Adrenal gland (tissue), 12 donors: Measurements from ENCODE around the gene PNPLA1. TPM values are rescaled to one million over a fixed set of nuclear protein-coding genes. Genes with fewer than 3 reads are reported as not detected.

Experiments used
- DNase-seq, 7 donors: peaks; one replicate each; pipeline ENCODE4 v3.0.0-alpha.2; 2019 to 2020
- H3K27ac ChIP-seq, 5 donors: fragments of 200-600 bp; sonication (generic) in 4 of 5; 1 replicate in 3 of 5; 2 replicates in 2 of 5; pipeline versions ENCODE4 v1.5.1 to v1.8.0; 2016 to 2020; ENCODE audit warnings: mild to moderate bottlenecking in 1 of 5
- H3K27me3 ChIP-seq: fragments of 200-600 bp; 2 replicates; pipeline ENCODE4 v1.8.0; 2021
- H3K36me3 ChIP-seq, 2 donors: fragments of 200-600 bp; replicated peaks in 1 of 2; 1 replicate in 1 of 2; 2 replicates in 1 of 2; pipeline versions ENCODE4 v1.5.1 to v1.8.0; 2018 to 2022
- H3K4me1 ChIP-seq, 2 donors: fragments of 200-600 bp; replicated peaks in 1 of 2; 1 replicate in 1 of 2; 2 replicates in 1 of 2; pipeline versions ENCODE4 v1.5.1 to v1.8.0; 2018 to 2021
- H3K4me3 ChIP-seq, 4 donors: fragments of 200-600 bp; sonication (generic) in 3 of 4; one replicate each; pipeline ENCODE4 v1.5.1; 2016 to 2018
- H3K9me3 ChIP-seq, 3 donors: fragments of 200-600 bp; sonication (generic) in 1 of 3; replicated peaks in 1 of 3; 1 replicate in 2 of 3; 2 replicates in 1 of 3; pipeline versions ENCODE4 v1.5.1 to v1.8.0; 2016 to 2021
- POLR2A ChIP-seq, 2 donors: fragments of 450-650 bp; IDR thresholded peaks; one replicate each; pipeline ENCODE4 v1.6.1; 2017; ENCODE audit warnings: antibody characterized with exemption in 2 of 2, mild to moderate bottlenecking in 2 of 2, moderate library complexity in 1 of 2
- WGBS, 4 donors: extraction: QIAGEN DNeasy Blood & Tissue Kit in 2 of 4; methylation state at CpG; one replicate each; pipeline versions ENCODE4 v1.1.5 to v1.1.7; 2013 to 2017; 5-methylcytosine and 5-hydroxymethylcytosine counted together
- intact Hi-C, 2 donors: fragments of 100-400 bp; cut with DNase I; formaldehyde crosslinking; loops; one replicate each; pipeline versions ENCODE4 v1.14.1 to v1.15.0; 2022 to 2023
- polyA plus RNA-seq, 3 donors: library from polyadenylated mRNA; stranded (reverse); fragments of 200-250 nt in 2 of 3; fragments of 350-450 nt in 1 of 3; fragmentation: Illumina TruSeq in 1 of 3; extraction: RNeasy Lipid Tissue Mini Kit (QIAGEN cat#74804) in 1 of 3; gene quantifications; one replicate each; pipeline ENCODE4 v1.2.3, GENCODE V29; 2013 to 2014
- total RNA-seq, 9 donors: library from RNA; depleted of rRNA in 4 of 9; stranded (reverse); fragments of >200 nt in 4 of 9; fragments of 120-200 nt in 1 of 9; fragmentation: NEBNext Ultra II Directional in 1 of 9; extraction: Animal tissue kit (Norgen Biotek cat#: 25700) in 1 of 9; gene quantifications; one replicate each; pipeline versions ENCODE4 v1.1.0 to v1.2.4, GENCODE V29; 2013 to 2023
- TF ChIP-seq, protein P1 (sequence below), 6 experiments: fragments of 450-650 bp in 4 of 6; fragments of 200-600 bp in 2 of 6; sonication (generic) in 1 of 6; IDR thresholded peaks; 1 replicate in 5 of 6; 2 replicates in 1 of 6; pipeline versions ENCODE4 v1.5.1 to v1.8.0; 2016 to 2021; ENCODE audit warnings: antibody characterized with exemption in 6 of 6, mild to moderate bottlenecking in 2 of 6, moderate library complexity in 1 of 6
- donor health status: healthy with polysubstance abuse.
- donor health status: Bipolar disorder and iron deficiency.
- donor health status: DM: yes; HTN: yes; CAD: no.
- donor health status: DM: no; HTN: no; CAD: no.
- donor health status: DM: no; HTN: no; CAD: no.
- donor health status: DM: yes; HTN: yes; CAD: no.

Gene PNPLA1
- total and polyA plus RNA-seq, 12 donors = 0.11 to 1.6 (median 0.29) TPM; not detected in 6

DNA sequence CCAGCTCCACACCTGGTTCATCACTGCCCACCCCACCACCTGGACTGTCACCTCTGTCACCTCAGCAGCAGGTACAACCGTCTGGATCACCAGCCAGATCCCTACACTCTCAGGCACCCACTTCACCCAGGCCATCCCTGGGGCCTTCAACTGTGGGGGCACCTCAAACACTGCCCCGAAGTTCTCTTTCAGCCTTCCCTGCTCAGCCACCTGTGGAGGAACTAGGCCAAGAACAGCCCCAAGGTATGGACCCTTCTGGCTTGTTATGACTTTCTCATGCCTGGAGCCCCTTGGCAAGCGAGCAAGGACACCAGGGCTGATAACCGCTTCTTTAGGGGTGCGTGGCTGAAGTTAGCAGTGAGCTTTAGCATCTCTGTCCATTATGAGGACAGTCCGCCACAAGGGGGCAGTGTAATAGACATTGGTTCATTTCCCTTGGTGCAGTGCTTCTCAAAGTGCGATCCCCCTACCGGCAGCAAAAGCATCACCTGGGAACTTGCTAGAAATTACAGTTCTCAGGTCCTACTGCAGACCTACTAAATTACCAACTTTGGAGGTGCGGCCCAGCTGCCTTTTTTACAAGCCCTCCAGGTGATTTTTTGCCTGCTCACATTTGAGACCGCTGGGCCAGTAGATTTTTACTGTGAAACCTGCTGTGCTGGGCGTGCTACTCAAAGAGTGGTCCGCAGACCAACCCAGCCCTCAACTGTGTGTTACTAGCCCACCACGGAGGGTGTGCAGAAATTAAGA, 32.5 kb downstream of the PNPLA1 start:
- DNase-seq = peak; percentile 85 to 97 (median 90)
- H3K4me1 ChIP-seq = peaks cover 0 to 7% of the 10 kb centered on the region in 2 donors
- no peaks in the 10 kb centered on the region for H3K9me3 ChIP-seq
- H3K36me3 ChIP-seq = no peaks in the 10 kb centered on the region
- intact Hi-C loops = loop anchor here in 1 of 2 donors (5.0 kb wide), 1 partner anchor 55 kb away; no protein-coding TSS in a partner anchor
- WGBS, 4 donors = 34 to 42% (median 35%) methylated on average over 12 to 13 of the region's 13 CpGs
- TF ChIP-seq, protein P1, sequence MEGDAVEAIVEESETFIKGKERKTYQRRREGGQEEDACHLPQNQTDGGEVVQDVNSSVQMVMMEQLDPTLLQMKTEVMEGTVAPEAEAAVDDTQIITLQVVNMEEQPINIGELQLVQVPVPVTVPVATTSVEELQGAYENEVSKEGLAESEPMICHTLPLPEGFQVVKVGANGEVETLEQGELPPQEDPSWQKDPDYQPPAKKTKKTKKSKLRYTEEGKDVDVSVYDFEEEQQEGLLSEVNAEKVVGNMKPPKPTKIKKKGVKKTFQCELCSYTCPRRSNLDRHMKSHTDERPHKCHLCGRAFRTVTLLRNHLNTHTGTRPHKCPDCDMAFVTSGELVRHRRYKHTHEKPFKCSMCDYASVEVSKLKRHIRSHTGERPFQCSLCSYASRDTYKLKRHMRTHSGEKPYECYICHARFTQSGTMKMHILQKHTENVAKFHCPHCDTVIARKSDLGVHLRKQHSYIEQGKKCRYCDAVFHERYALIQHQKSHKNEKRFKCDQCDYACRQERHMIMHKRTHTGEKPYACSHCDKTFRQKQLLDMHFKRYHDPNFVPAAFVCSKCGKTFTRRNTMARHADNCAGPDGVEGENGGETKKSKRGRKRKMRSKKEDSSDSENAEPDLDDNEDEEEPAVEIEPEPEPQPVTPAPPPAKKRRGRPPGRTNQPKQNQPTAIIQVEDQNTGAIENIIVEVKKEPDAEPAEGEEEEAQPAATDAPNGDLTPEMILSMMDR (IDR thresholded peaks at IDR 0.05) = peak; percentile 89 to 94 (median 94)
- no peak for TF ChIP-seq POLR2A (IDR thresholded peaks at IDR 0.05)
- H3K27ac ChIP-seq = no peak overlapping the region
- no peaks in the 10 kb centered on the region for H3K27me3 ChIP-seq
- H3K4me3 ChIP-seq = no peak overlapping the region

DNA sequence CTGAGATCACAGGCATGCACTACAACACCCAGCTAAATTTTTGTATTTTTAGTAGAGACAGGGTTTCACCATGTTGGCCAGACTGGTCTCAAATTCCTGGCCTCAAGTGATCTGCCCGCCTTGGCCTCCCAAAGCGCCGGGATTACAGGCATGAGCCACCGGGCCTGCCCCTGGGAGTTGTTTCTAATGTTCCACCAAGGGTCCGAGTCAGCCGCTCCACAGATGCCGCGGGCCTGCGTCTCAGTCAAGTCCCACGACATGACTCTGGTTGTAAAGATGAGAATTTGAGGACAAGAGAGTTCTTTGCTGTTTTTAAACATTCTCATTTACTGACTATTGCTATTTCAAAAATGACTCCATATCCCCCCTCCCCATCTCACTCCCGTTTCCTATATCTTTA, 36.0 kb downstream of the PNPLA1 start:
- WGBS, 4 donors = 91 to 96% (median 95%) methylated on average over 11 of the region's 11 CpGs
- no peak for TF ChIP-seq POLR2A (IDR thresholded peaks at IDR 0.05)
- TF ChIP-seq, protein P1 (IDR thresholded peaks at IDR 0.05) = no peak
- intact Hi-C loops = no loop called here

DNA sequence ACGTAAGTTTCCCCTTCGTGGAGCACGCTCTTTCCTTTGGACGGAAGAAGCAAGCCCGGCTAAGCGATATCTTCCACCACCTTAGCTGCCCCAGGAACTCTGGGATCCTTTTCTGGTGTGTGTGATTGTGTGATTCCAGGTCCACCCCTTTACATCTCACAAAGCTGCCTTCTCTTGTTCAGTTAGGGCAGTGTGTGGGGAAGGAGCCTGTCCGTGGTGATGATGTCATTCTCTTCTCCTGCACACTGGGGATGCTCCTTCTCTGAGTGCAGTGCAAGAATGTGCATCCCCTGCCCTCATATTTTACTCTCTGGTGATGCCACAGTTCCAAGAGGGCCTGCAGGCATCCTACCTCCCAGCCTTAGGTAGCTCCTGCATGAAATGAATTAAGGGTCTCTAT, 36.5 kb downstream of the PNPLA1 start:
- 73 to 97% (median 83%) methylated on average over 7 of the region's 7 CpGs for WGBS, 4 donors
- DNase-seq = no peak
- no peaks in the 10 kb centered on the region for H3K27me3 ChIP-seq
- intact Hi-C loops = no loop called here
- H3K9me3 ChIP-seq = no peaks in the 10 kb centered on the region
- TF ChIP-seq POLR2A (IDR thresholded peaks at IDR 0.05) = no peak
- TF ChIP-seq, protein P1 (IDR thresholded peaks at IDR 0.05) = no peak
- no peak overlapping the region for H3K27ac ChIP-seq
- no peaks in the 10 kb centered on the region for H3K36me3 ChIP-seq
- H3K4me3 ChIP-seq = no peak overlapping the region
- H3K4me1 ChIP-seq = peaks cover 0 to 7% of the 10 kb centered on the region in 2 donors

More for the DNA sequence above, 36.0 kb downstream of the PNPLA1 start:
- Histone ChIP-seq H3K4me3 (no peak overlapping the region), H3K36me3 (no peaks in the 10 kb centered on the region), H3K9me3 (no peaks in the 10 kb centered on the region), H3K4me1 (peaks cover 0 to 7% of the 10 kb centered on the region in 2 donors), H3K27me3 (no peaks in the 10 kb centered on the region), H3K27ac (no peak overlapping the region)
- no peak for DNase-seq

DNA sequence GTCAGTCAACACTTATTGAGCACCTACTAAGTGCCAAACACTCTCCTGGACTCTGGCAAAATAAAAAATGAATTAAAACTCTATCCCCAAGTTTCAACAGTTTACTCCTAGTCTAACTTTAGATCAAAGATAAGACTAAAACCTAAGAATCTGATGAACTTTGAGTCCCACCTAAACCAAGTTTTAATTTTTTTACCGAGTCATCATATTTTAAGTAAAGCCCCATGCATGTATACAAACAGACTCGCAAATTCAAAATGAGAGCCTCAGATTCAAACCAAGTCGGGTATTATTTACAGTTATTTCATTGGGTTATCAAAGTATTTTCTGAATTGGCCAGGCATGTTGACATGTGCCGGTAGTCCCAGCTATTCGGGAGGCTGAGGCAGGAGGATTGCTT, 38.7 kb downstream of the PNPLA1 start:
- DNase-seq = no peak
- no peaks in the 10 kb centered on the region for H3K36me3 ChIP-seq
- 94 to 98% (median 97%) methylated on average over 5 of the region's 5 CpGs for WGBS, 4 donors
- intact Hi-C loops = no loop called here
- TF ChIP-seq POLR2A (IDR thresholded peaks at IDR 0.05) = no peak
- TF ChIP-seq, protein P1 (IDR thresholded peaks at IDR 0.05) = no peak
- H3K9me3 ChIP-seq = no peaks in the 10 kb centered on the region
- H3K4me3 ChIP-seq = no peak overlapping the region
- H3K27me3 ChIP-seq = no peaks in the 10 kb centered on the region
- H3K27ac ChIP-seq = no peak overlapping the region
- no peaks in the 10 kb centered on the region for H3K4me1 ChIP-seq
